ENCODE measurements around the gene LAMA3.

DNA sequence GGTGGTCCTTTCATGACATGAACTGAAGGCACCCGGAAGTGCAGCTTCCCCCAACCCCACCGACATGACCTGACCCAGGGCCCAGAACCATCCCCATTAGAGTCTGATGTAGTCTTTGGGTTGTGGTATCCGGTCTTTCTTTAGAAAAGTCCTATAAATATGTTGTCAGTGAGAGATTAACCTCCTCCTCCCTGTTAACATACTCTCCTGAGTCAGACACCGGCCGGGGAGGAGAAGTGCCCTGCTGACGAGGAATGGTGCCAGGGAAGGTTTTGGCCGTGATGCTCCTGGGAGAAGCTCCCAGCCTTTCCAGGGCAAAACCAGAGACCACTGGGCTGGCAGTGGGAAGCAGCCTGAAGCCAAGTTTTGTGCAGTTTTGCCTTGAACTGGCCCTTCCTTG, 109.0 kb downstream of the LAMA3 start:
- TF ChIP-seq EP300 (IDR thresholded peaks at IDR 0.05): no peak
- TF ChIP-seq, protein P1, sequence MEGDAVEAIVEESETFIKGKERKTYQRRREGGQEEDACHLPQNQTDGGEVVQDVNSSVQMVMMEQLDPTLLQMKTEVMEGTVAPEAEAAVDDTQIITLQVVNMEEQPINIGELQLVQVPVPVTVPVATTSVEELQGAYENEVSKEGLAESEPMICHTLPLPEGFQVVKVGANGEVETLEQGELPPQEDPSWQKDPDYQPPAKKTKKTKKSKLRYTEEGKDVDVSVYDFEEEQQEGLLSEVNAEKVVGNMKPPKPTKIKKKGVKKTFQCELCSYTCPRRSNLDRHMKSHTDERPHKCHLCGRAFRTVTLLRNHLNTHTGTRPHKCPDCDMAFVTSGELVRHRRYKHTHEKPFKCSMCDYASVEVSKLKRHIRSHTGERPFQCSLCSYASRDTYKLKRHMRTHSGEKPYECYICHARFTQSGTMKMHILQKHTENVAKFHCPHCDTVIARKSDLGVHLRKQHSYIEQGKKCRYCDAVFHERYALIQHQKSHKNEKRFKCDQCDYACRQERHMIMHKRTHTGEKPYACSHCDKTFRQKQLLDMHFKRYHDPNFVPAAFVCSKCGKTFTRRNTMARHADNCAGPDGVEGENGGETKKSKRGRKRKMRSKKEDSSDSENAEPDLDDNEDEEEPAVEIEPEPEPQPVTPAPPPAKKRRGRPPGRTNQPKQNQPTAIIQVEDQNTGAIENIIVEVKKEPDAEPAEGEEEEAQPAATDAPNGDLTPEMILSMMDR (IDR thresholded peaks at IDR 0.05): no peak
